ENCODE data around the gene MORC3. TPM values are rescaled to one million over a fixed set of nuclear protein-coding genes. Genes with fewer than 3 reads are reported as not detected.

MORC3 gene
- total RNA-seq, 1 experiment from 2014 or later = 18.7 TPM

- Histone ChIP-seq H3K4ac (ENCODE audit: low read depth, low read length) (no peak overlapping the region), H3K4me2 (ENCODE audit: insufficient read depth, insufficient read length, low read length) (no peak overlapping the region), H3K9me3 (ENCODE audit: control insufficient read depth, low read depth, low read length) (no peaks in the 10 kb centered on the region), H3K23me2 (ENCODE audit: insufficient read length, low read depth, low read length, poor library complexity, severe bottlenecking) (no peaks in the 10 kb centered on the region), H2AK5ac (ENCODE audit: insufficient read length, low read length) (no peak overlapping the region), H2BK12ac (ENCODE audit: insufficient read length, low read depth, low read length) (no peak overlapping the region), H3K14ac (ENCODE audit: insufficient read depth, low read length) (no peak overlapping the region), H2BK5ac (ENCODE audit: insufficient read length, low read length) (no peak overlapping the region), H3K23ac (ENCODE audit: insufficient read length, low read depth, low read length) (no peak overlapping the region), H3K56ac (ENCODE audit: insufficient read length, low read depth, low read length) (no peak overlapping the region), H2BK120ac (ENCODE audit: low read depth, low read length, poor library complexity, severe bottlenecking) (no peak overlapping the region), H3K9ac (ENCODE audit: extremely low read depth, insufficient read length, low read length) (no peak overlapping the region), H3K4me1 (ENCODE audit: insufficient read depth, low read length) (no peaks in the 10 kb centered on the region), H4K5ac (ENCODE audit: insufficient read length, low read depth, low read length) (no peak overlapping the region), H3K27ac (ENCODE audit: insufficient read length, low read depth, low read length) (no peak overlapping the region), H3K18ac (ENCODE audit: insufficient read length, low read depth, low read length) (no peak overlapping the region), H3K27me3 (ENCODE audit: insufficient read depth, low read length) (no peaks in the 10 kb centered on the region), H2AFZ (ENCODE audit: low read length) (no peak overlapping the region), H2BK15ac (ENCODE audit: low read depth, low read length) (no peak overlapping the region), H3K79me1 (ENCODE audit: insufficient read depth, low read depth, low read length, poor library complexity, severe bottlenecking) (peaks cover 3% of the 10 kb centered on the region), H4K8ac (replicated peaks; ENCODE audit: insufficient read length, low read depth, low read length) (no peak overlapping the region), H2BK20ac (ENCODE audit: low read depth, low read length, poor library complexity, severe bottlenecking) (no peak overlapping the region), H3T11ph (ENCODE audit: low read length) (no peak overlapping the region), H4K91ac (ENCODE audit: insufficient read length, low read depth, low read length) (no peak overlapping the region), H3K79me2 (ENCODE audit: insufficient read depth, low read length) (peaks cover 7% of the 10 kb centered on the region; the same call in 1 of the 2 replicates), H4K20me1 (ENCODE audit: control insufficient read depth, insufficient read depth, insufficient read length) (no peaks in the 10 kb centered on the region)
- Mint-ChIP-seq H3K36me3 (ENCODE audit: insufficient read depth in 1 of 3, low read depth in 3 of 3) (peaks cover 22 to 81% (median 76%) of the 10 kb centered on the region in 3 experiments; a peak in 6 of 7 replicates), H3K27me3 (ENCODE audit: low read depth) (no peaks in the 10 kb centered on the region; the same call in 1 of the 2 replicates), H3K4me1 (no peaks in the 10 kb centered on the region), H3K9me3 (no peaks in the 10 kb centered on the region), H3K27ac (no peak overlapping the region), H3K4me3 (no peak overlapping the region)
- WGBS (ENCODE audit: extremely low coverage, insufficient read length, low lambda C conversion rate) = no CpG with 5 or more reads among the region's 3 CpGs
- TF ChIP-seq CTCF (conservative IDR thresholded peaks at IDR 0.05) = no peak
- no peak for DNase-seq
These were observed 17.1 kb downstream of the MORC3 start for GRCh38 chr21:36337099-36337509.
